H9 (cell line): ENCODE results near the gene SEPTIN2. TPM values are rescaled to one million over a fixed set of nuclear protein-coding genes. Genes with fewer than 3 reads are reported as not detected.

Experiments used
- DNase-seq: peaks from one replicate; pipeline ENCODE4 v3.0.0-alpha.2; 2017
- H2AFZ ChIP-seq: one replicate; pipeline ENCODE4 v1.6.1; 2013; ENCODE audit warnings: mild to moderate bottlenecking, low read length, control low read depth, moderate library complexity
- H2AK5ac ChIP-seq: 2 replicates; pipeline ENCODE4 v1.6.1; 2013; ENCODE audit warnings: low read length, control low read depth, mixed read lengths; ENCODE audit not compliant: insufficient read length
- H2BK120ac ChIP-seq: one replicate; pipeline ENCODE4 v1.6.1; 2013; ENCODE audit warnings: low read depth, mild to moderate bottlenecking, low read length, control low read depth, inconsistent platforms; ENCODE audit not compliant: poor library complexity, severe bottlenecking
- H2BK12ac ChIP-seq: 2 replicates; pipeline ENCODE4 v1.6.1; 2013; ENCODE audit warnings: low read length, control low read depth, mixed read lengths, low read depth; ENCODE audit not compliant: insufficient read length
- H2BK15ac ChIP-seq: 2 replicates; pipeline ENCODE4 v1.6.1; 2013; ENCODE audit warnings: low read depth, low read length, control low read depth
- H2BK20ac ChIP-seq: one replicate; pipeline ENCODE4 v1.6.1; 2013; ENCODE audit warnings: low read depth, mild to moderate bottlenecking, low read length, control low read depth, inconsistent platforms; ENCODE audit not compliant: poor library complexity, severe bottlenecking
- H2BK5ac ChIP-seq: 2 replicates; pipeline ENCODE4 v1.6.1; 2013; ENCODE audit warnings: low read length, control low read depth, mixed read lengths; ENCODE audit not compliant: insufficient read length
- H3K14ac ChIP-seq: 2 replicates; pipeline ENCODE4 v1.6.1; 2013; ENCODE audit warnings: low read length, control low read depth; ENCODE audit not compliant: insufficient read depth
- H3K18ac ChIP-seq: 2 replicates; pipeline ENCODE4 v1.6.1; 2013; ENCODE audit warnings: low read depth, mild to moderate bottlenecking, mixed read lengths, low read length, control low read depth; ENCODE audit not compliant: insufficient read length
- H3K23ac ChIP-seq: 2 replicates; pipeline ENCODE4 v1.6.1; 2013; ENCODE audit warnings: low read length, control low read depth, mixed read lengths, low read depth; ENCODE audit not compliant: insufficient read length
- H3K23me2 ChIP-seq: 2 replicates; pipeline ENCODE4 v1.6.1; 2013; ENCODE audit warnings: low read depth, mild to moderate bottlenecking, mixed read lengths, low read length, control low read depth; ENCODE audit not compliant: insufficient read length, poor library complexity, severe bottlenecking
- H3K27ac ChIP-seq: 2 replicates; pipeline ENCODE4 v1.5.1; 2013; ENCODE audit warnings: low read length, control low read depth, mixed read lengths, low read depth; ENCODE audit not compliant: insufficient read length
- H3K27me3 ChIP-seq: 2 replicates; pipeline ENCODE4 v1.6.1; 2013; ENCODE audit warnings: low read length, control low read depth, inconsistent platforms; ENCODE audit not compliant: insufficient read depth
- H3K4ac ChIP-seq: 2 replicates; pipeline ENCODE4 v1.6.1; 2013; ENCODE audit warnings: low read depth, mild to moderate bottlenecking, control low read depth, inconsistent platforms, low read length, moderate library complexity
- H3K4me1 ChIP-seq: 2 replicates; pipeline ENCODE4 v1.6.1; 2013; ENCODE audit warnings: low read length, control low read depth, inconsistent platforms; ENCODE audit not compliant: insufficient read depth
- H3K4me2 ChIP-seq: 2 replicates; pipeline ENCODE4 v1.6.1; 2013; ENCODE audit warnings: low read length, control low read depth, mixed read lengths; ENCODE audit not compliant: insufficient read length, insufficient read depth
- H3K56ac ChIP-seq: 2 replicates; pipeline ENCODE4 v1.6.1; 2013; ENCODE audit warnings: low read depth, mild to moderate bottlenecking, mixed read lengths, low read length, control low read depth; ENCODE audit not compliant: insufficient read length
- H3K79me1 ChIP-seq: 2 replicates; pipeline ENCODE4 v1.6.1; 2013; ENCODE audit warnings: low read depth, mild to moderate bottlenecking, moderate library complexity, low read length, control low read depth, inconsistent platforms; ENCODE audit not compliant: insufficient read depth, poor library complexity, severe bottlenecking
- H3K79me2 ChIP-seq: 2 replicates; pipeline ENCODE4 v1.6.1; 2013; ENCODE audit warnings: low read length, control low read depth, inconsistent platforms; ENCODE audit not compliant: insufficient read depth
- H3K9ac ChIP-seq: 2 replicates; pipeline ENCODE4 v1.6.1; 2013; ENCODE audit warnings: low read length, control low read depth, mixed read lengths; ENCODE audit not compliant: insufficient read length; ENCODE audit errors: extremely low read depth
- H3K9me3 ChIP-seq: one replicate; pipeline ENCODE4 v1.6.1; 2013; ENCODE audit warnings: low read depth, low read length, inconsistent platforms; ENCODE audit not compliant: control insufficient read depth
- H3T11ph ChIP-seq: one replicate; pipeline ENCODE4 v1.6.1; 2013; ENCODE audit warnings: mild to moderate bottlenecking, low read length, control low read depth, inconsistent platforms
- H4K20me1 ChIP-seq: one replicate; pipeline ENCODE4 v1.6.1; 2013; ENCODE audit not compliant: control insufficient read depth, insufficient read length, insufficient read depth
- H4K5ac ChIP-seq: 2 replicates; pipeline ENCODE4 v1.6.1; 2013; ENCODE audit warnings: low read depth, mild to moderate bottlenecking, mixed read lengths, low read length, control low read depth; ENCODE audit not compliant: insufficient read length
- H4K8ac ChIP-seq: replicated peaks from 2 replicates; pipeline ENCODE4 v1.6.1; 2013; ENCODE audit warnings: low read length, control low read depth, mixed read lengths, low read depth; ENCODE audit not compliant: insufficient read length
- H4K91ac ChIP-seq: 2 replicates; pipeline ENCODE4 v1.6.1; 2013; ENCODE audit warnings: low read depth, mild to moderate bottlenecking, moderate library complexity, mixed read lengths, low read length, control low read depth; ENCODE audit not compliant: insufficient read length
- H3K27ac Mint-ChIP-seq, 3 experiments: 2 replicates in 2 of 3; 3 replicates in 1 of 3; pipeline ENCODE4 v1.8.0; 2020 to 2021; ENCODE audit warnings: mixed read lengths in 3 of 3, mild to moderate bottlenecking in 1 of 3, moderate library complexity in 1 of 3
- H3K27me3 Mint-ChIP-seq: 2 replicates; pipeline ENCODE4 v1.8.0; 2021; ENCODE audit warnings: low read depth, mild to moderate bottlenecking, moderate library complexity, mixed read lengths
- H3K36me3 Mint-ChIP-seq, 3 experiments: 2 replicates in 2 of 3; 3 replicates in 1 of 3; pipeline ENCODE4 v1.8.0; 2020 to 2021; ENCODE audit warnings: low read depth in 3 of 3, mixed read lengths in 3 of 3; ENCODE audit not compliant: insufficient read depth in 1 of 3
- H3K4me1 Mint-ChIP-seq, 2 experiments: 2 replicates each; pipeline ENCODE4 v1.8.0; 2020; ENCODE audit warnings: mixed read lengths in 2 of 2
- H3K4me3 Mint-ChIP-seq, 2 experiments: 2 replicates in 1 of 2; 3 replicates in 1 of 2; pipeline ENCODE4 v1.8.0; 2020 to 2021; ENCODE audit warnings: mild to moderate bottlenecking in 2 of 2, mixed read lengths in 2 of 2, moderate library complexity in 1 of 2
- H3K9me3 Mint-ChIP-seq, 2 experiments: 2 replicates in 1 of 2; 3 replicates in 1 of 2; pipeline ENCODE4 v1.8.0; 2020; ENCODE audit warnings: mild to moderate bottlenecking in 2 of 2, mixed read lengths in 2 of 2, moderate library complexity in 1 of 2
- WGBS: extraction: QIAGEN DNeasy Blood & Tissue Kit; methylation state at CpG from one replicate; pipeline ENCODE4 v1.1.7; 2013; ENCODE audit warnings: missing lambda C conversion rate, low lambda C conversion rate, mixed read lengths; ENCODE audit not compliant: insufficient read length; ENCODE audit errors: extremely low coverage; 5-methylcytosine and 5-hydroxymethylcytosine counted together
- total RNA-seq: library from RNA; stranded (reverse); gene quantifications from 2 replicates; pipeline ENCODE4 v1.2.1, GENCODE V29; 2021
- TF ChIP-seq, protein P1 (sequence below): fragments of 200-600 bp; sonication (generic); conservative IDR thresholded peaks from 3 replicates; pipeline ENCODE4 v1.8.0; 2021; ENCODE audit warnings: antibody characterized with exemption, mild to moderate bottlenecking

Gene SEPTIN2
- total RNA-seq, 1 experiment from 2014 or later = 385 TPM

DNA sequence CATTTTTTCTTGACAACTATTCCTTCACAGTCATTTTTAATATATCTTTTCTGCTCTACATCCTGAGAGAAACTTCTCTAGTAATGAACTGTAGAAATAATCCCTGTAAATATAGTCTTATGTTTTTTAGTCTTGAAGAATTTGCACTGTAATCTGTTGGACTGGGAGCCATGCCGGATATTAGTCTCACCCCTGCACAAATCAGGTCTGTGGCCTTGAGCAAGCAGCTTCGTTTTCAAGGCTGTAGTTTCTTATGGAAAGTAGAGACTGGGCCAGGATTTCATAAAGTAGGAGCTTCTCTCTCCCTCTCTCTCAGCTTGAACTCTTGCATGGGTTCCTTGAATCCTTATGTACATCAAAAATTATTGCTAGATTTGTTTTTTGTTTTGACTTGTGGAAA is 49.1 kb downstream of the SEPTIN2 start:
- Histone ChIP-seq H3K23ac (no peak overlapping the region), H3K27me3 (no peaks in the 10 kb centered on the region), H2AK5ac (no peak overlapping the region), H3K9ac (no peak overlapping the region), H2BK5ac (no peak overlapping the region), H3T11ph (no peak overlapping the region), H3K79me1 (no peaks in the 10 kb centered on the region), H4K5ac (no peak overlapping the region), H3K23me2 (no peaks in the 10 kb centered on the region), H3K56ac (no peak overlapping the region), H2BK15ac (no peak overlapping the region), H3K4ac (no peak overlapping the region), H4K91ac (no peak overlapping the region), H2BK120ac (no peak overlapping the region), H2AFZ (no peak overlapping the region), H4K20me1 (no peaks in the 10 kb centered on the region), H3K27ac (no peak overlapping the region), H2BK20ac (no peak overlapping the region), H4K8ac (no peak overlapping the region), H3K4me2 (no peak overlapping the region), H3K4me1 (no peaks in the 10 kb centered on the region; the same call in 1 of the 2 replicates), H3K9me3 (no peaks in the 10 kb centered on the region), H2BK12ac (no peak overlapping the region), H3K18ac (no peak overlapping the region), H3K14ac (no peak overlapping the region), H3K79me2 (peaks cover 1% of the 10 kb centered on the region; the same call in 1 of the 2 replicates)
- no peak for DNase-seq
- Mint-ChIP-seq H3K27ac (no peak overlapping the region), H3K27me3 (no peaks in the 10 kb centered on the region), H3K4me3 (no peak overlapping the region), H3K36me3 (0 out of 7 replicates have a peak, but pooled peaks cover 0 to 4% (median 0%) of the 10 kb centered on the region in 3 experiments), H3K4me1 (peaks cover 38 to 43% of the 10 kb centered on the region in 2 experiments), H3K9me3 (no peaks in the 10 kb centered on the region)
- WGBS = no CpG with 5 or more reads among the region's 2 CpGs
- TF ChIP-seq, protein P1, sequence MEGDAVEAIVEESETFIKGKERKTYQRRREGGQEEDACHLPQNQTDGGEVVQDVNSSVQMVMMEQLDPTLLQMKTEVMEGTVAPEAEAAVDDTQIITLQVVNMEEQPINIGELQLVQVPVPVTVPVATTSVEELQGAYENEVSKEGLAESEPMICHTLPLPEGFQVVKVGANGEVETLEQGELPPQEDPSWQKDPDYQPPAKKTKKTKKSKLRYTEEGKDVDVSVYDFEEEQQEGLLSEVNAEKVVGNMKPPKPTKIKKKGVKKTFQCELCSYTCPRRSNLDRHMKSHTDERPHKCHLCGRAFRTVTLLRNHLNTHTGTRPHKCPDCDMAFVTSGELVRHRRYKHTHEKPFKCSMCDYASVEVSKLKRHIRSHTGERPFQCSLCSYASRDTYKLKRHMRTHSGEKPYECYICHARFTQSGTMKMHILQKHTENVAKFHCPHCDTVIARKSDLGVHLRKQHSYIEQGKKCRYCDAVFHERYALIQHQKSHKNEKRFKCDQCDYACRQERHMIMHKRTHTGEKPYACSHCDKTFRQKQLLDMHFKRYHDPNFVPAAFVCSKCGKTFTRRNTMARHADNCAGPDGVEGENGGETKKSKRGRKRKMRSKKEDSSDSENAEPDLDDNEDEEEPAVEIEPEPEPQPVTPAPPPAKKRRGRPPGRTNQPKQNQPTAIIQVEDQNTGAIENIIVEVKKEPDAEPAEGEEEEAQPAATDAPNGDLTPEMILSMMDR = no peak
